CD4-positive, alpha-beta T cell treated with Interferon alpha-2 for 1 hour (primary cell): ENCODE measurements around the gene TSTD2.
"Not testable (repeated sequence)": the region's sequence is repeated elsewhere in the genome, so short reads cannot be mapped to it uniquely, and the experiment has no call there.

Experiments used
- DNase-seq, 2 donors: peaks; one replicate each; pipeline ENCODE4 v3.0.0-alpha.2; 2020 to 2022

TSTD2 gene

DNA sequence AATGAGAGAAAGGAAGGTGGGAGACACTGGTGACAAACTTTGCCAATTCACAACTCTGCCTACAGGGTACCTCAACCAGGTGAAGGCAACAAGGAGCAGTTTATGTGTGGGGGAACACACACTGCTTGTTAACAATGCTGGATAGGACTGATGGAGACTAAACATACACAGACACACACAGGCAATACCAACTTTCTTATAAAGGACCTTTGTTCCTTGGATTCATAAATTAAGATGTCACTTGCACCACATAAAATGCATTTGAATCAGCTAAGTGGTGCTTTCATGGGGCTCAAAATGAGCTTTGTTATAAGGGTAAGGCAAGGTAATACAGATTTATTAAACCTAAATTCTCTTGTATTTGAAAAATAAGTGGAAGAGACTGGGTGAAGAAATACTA, 4.0 kb downstream of the TSTD2 start:
- no peak for DNase-seq

DNA sequence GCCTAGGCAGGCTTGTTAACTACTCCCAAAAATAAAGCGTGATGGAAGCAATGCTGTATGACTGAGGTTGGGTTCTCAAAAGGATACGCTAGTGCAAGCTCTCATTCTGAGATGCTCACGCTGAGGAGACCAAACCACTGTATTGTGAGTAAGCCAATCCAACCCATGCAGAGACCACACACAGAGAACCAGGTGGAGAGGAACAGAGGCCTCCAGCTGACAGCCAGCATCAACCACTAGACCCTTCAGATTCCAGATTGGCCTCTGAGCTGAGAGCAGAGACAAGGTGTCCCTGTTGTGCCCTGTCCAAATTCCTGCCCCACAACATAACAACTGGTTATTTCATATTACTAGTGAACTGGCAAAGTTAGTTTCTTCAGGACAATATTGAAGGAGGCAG, 4.5 kb downstream of the TSTD2 start:
- no peak for DNase-seq

DNA sequence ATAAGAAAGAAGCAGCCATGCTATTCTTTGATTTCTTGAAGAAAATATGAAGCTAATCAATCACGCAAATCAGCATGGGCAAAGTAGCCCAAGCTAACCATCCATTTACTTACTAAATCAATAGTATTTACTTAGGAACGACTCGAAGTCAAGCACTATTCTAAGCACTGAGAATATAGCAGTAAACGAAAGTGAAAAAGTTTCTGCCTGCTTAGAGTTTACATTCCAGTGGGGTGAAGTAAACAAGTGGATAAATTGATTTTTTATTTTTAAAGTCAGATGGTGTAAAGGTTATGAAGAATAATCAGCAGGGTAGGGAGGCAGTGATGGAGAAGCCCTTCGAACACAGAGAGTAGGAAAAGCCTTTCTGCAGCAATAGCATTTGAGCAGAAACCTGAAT, 5.5 kb downstream of the TSTD2 start:
- no peak for DNase-seq

DNA sequence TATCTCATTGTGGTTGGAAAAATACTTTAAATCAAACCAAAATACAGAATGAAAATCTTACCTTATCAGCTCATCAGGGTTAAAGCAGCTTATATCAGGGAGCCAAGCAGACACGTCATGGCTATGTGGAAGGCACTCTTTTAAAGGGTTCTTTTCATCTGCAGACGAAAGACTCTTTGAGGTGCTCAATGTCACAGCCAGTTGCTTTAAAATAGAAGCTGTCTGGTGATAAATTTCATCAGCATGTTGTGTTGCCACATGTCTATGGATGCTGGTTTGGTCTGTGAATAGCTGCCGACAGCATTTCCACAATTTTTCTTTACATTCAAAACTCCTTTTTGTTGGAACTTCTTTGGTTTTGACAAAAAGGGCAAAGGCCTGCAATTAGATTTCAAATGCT, 7.5 kb downstream of the TSTD2 start:
- DNase-seq: no peak

DNA sequence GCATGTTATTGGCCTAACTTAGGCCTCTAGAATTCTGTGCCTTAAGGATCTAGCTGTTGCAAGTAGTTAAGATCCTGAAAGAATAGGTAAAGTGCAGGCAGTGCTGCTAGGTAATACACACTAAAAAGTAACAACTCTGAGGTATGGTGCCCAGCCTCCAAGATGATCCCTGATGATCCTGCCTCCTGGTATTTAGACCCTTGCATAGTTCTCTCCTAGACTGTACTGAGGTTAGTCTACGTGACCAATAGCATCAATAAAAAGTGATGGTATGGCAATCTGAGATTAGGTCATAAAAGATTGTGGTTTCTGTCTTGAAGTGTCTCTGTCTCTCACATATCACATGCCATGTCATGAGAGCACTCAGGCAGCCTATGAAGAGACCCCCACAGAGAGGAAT, 9.2 kb downstream of the TSTD2 start:
- no peak for DNase-seq

DNA sequence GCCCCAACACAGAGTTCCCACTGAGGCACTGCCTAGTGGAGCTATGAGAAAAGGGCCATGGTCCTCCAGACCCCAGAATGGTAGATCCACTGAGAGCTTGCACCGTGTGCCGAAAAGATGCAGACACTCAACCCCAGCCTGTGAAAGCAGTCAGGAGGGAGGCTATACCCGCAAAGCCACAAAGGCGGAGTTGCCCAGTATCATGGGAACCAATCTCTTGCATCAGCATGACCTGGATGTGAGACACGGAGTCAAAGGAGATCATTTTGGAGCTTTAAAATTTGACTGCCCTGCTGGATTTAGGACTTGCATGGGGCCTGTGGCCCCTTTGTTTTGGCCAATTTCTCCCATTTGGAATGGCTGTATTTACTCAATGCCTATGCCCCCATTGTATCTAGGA, 10.7 kb downstream of the TSTD2 start:
- not testable (repeated sequence) for DNase-seq

DNA sequence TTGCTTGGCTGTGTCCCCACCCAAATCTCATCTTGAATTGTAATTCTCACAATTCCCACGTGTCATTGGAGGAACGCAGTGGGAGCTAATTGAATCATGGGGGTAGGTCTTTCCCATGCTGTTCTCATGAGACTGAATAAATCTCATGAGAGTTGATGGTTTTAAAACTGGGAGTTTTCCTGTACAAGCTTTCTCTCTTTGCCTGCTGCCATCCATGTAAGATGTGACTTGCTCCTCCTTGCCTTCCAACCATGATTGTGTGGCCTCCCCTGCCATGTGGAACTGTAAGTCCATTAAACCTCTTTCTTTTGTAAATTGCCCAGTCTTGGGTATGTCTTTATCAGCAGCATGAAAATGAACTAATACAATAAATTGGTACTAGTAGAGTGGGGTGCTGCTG, 13.1 kb downstream of the TSTD2 start:
- DNase-seq: not testable (repeated sequence)

DNA sequence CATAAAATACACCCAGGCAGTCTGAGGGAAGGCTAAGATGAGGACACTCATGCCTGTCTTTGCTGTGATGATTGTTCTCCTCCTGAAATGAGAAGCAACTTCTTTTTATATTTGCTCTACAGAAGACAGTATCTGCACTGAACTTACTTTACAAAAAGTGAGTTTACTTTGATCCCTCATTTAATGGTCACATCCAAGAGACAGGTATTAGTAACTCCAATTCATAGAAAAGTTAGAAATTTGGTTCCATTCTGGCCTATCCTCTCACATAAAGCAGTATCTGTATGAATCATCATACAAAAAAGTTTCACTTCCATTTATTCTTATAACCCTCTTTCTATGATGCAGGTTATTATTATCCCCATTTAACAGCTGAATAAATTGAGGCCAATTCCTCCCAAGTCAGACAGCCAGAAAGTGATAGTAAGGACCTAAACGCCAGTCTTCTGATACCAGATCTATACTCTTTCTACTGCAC, 15.2 kb downstream of the TSTD2 start:
- DNase-seq: no peak

DNA sequence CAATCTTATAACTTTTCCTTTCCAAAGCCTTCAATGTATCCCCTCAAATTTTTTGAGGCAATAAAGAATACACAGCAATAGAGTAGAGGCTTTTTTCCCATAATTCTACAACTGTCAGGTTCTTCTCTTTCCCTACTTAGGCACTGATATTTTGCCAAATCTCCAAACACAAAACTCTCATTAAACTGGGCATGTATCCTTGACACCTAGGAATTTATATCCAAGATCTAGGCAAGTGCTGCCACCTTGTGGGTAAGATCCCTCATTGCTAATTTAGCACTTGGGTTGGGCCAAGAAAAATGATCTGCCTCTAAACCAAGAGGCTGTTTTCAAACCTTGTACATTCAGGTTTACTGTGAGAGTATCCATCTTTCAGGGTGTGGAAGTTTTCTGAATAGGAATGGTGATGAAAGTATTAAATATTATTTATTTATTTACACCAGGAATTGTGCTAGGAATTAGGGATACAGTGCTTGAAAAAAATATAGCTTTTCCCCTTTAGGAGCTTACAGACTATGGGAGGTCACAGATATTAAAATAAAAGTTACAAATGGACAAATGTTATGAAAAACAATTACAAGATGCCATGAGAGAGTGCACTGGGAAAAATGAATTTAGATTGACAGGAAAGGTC, 17.6 kb downstream of the TSTD2 start:
- DNase-seq: peak; percentile 55 to 74

DNA sequence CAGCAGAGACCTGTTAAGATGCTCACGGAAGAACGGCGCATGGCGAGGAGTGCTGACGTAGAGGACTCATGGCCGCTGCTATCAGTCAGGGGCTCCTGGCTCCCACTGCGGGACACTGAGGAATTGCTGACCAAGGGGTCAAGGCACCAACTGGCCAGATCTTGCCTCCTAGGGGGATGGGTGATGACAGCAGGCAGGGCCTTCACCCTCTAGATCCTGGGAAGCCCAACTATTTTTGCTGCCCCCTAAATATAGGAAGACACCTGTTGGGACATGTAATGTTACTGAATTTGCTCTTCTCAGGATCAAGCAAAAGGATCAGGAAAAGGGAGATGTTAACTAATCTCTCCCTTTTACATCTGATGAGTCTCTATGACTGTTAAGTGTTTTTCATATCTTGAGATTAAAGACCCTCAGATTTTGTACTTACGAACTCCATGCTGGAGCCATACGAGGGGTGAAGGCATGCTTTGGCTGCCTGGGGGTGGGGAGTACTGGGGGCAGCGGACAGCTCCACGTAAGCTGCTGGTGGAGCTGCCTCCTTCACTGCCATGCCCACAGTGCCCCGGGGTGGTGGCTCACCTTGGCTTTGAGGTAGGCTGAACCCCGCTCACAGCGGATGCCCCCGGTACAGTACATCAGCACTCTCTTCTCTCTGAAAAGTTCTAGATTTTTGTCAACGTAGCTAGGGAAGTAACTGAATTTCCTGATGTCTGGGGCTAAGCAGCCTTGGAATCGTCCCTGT, 28.1 kb downstream of the TSTD2 start:
- DNase-seq: no peak

DNA sequence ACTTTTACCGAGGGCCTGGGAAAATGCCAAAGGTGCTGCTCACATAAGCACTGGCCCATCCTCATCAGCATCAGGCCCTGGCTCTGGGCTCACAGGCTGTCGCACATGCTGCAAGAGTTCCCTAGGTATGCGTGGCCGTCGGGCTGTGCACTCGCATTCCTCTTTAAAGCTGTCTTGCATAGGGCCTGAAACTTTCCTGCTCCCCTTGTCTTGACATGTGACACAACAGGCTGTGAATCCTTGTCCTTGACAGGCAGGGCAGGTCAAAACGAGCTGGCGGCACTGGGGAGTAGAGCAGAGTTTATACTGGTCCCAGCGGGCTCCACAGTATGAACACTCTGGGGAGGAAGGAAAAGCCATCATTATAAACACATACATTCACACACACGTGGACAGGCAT, 30.7 kb downstream of the TSTD2 start:
- DNase-seq: no peak

DNA sequence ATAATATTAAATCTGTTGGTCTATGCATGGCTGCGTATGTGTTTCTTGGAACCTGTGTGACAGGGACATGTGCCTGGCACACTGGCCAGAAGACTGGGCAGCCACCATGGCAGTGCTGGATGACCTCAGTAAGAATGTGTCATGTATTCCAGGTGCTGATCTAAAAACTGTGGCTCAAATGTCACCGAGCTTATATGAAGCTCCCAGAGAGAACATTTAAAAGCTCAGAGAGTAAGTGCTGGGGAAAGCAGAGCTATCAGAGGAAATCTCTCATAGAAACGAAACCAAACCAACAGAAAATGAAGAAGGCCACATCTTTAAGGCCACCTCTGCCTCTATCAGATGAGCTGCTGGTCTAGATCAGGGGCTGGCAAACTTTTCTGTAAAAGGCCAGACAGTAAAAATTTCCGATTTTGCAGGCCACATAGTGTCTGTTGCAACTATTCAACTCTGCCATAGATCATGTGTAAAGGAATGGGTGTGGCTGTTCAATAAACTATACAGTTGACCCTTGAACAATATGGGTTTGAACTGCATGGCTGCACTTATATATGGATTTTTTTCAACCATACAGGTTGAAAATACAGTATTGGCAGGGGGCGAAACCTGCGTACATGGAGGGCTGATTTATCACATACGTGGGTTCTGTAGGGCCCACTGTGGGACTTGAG, 31.8 kb downstream of the TSTD2 start:
- DNase-seq: no peak

DNA sequence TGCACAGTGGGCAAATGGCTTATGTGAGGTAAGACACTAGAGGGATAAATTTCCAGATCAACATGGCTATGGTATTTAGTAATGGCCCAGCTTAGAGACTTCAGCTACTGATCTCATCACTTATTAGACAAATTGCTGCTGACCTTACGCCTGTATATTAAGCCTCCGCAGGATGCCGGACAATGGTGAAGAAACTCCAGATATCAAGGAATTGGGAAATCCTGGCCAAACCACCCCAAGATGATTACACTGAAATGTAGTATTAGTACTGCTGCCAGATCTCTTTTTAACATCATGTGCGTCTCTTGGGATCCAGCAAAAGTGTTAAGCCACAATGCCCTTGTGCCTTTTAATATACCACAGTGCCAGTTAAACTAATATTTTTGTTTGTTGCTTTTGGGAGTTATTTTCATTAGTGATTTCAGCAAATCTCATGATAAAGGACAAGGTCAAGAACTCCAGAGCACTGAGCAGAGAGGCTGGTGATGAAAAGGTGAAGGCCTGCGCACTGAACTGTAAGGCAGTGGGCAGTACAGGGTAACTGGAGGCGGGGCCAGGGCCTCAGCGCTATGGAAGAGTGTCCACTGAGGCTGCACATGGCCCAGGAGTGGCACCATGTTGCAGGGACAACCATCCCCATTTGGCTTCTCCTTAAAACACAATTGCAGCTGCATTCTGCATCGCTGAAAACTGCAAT, 32.5 kb downstream of the TSTD2 start:
- DNase-seq: no peak

DNA sequence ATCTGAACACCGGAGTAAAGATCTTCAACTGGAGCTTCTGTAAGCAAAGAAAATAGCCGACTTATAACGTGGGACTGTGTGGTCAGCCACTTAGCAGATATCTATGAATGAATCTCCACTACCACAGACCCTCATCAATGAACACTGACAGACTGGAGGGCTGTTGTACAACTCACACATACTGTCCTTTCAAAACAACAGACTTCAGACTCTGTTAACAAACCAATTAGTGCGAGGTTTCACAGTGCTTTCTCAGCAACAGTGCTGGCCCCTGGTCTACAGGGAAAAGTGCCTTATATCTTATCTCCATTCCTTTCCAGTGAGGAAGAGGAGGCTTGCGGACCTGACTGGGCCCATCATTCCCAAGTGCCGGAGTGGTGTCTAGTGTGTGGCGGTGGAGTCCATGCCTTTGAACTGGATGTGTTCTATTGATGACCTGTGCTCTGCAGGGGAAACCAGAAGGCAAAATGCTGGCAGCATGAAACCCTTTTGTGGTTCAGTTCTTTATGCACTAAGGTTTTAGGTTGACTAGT, 33.8 kb downstream of the TSTD2 start:
- no peak for DNase-seq

DNA sequence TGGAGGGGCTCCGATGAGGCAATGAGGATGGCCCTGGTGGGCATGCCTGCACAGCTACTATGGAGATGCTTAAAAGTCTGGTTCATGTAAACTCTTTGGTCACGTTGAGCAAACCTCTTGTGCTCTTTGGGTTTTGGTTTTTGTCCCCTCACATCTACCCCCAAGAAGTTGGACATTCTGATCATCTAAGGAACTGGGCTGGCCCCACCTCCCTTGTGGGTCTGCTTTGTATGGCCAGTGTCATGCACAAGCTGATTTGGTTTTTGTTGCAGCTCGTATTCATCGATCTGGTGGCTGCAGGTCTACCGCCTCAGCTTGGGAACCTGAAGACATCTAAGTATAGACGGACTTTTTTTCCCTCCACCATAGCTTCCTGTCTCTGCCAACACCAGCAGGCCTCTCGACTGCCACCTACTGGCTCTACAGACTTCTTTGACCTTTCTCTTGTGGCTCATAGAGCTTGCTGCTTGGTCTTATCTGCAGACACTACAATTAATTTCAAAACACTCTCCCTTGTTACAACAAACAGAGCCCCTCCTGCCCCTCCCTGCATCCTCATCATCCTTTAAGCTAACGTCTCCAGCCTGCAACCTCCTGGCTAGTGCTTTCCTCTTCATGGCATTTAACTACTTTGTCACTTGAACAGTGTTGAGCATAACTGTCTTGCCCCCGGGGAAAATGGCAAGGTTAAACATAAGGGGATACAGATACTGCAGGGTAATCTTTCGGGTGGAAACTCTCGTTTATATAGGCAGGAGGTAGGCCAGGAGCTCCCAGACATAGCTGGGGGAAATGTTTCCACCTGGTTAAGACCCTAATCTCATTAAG, 34.5 kb downstream of the TSTD2 start:
- DNase-seq: peak; percentile 66 to 78

DNA sequence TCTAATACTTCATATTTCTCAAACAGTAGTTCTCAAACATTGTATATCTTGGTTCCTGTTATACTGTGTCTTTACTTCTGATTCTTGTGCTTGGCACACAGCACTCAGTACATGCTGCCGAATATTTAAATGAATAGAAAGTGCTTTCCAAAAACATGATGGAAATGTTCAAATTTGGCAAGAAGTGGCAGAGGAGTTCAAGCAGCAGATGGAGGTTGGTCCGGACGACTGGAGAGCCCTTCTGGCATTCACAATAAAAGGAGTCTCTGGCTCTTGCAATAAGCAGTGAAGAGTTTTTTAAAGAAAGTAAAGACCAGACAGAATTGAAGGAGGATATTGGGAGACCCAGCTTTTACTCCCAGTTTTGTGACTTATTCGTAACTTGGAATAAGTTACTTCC, 36.3 kb downstream of the TSTD2 start:
- no peak for DNase-seq

DNA sequence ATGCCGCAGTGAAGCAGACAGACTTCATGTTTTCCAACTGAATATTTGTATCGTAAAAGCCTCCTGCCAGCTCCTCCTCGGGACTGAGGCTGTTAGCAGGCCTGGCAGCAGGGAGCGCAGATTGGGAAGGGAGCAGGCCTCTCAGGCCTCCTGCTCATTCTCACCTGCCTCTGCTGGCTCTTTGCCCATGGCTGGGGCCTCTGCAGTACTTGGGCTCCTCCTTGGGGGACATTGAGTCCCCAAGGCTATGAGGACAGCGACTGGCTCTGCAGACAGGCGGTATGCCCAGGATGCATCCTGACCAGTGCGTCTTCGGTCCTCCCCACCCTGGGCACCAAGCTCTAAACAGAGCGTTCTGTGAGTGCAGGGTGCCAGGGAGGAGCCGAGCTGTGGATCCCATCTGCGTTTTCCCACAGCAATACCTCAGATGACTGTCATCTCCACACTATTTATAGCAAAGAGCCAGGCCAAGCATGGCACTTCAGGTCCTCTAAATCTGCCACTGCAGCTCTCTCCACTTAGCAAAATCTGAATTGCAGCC, 38.7 kb downstream of the TSTD2 start:
- DNase-seq: no peak

DNA sequence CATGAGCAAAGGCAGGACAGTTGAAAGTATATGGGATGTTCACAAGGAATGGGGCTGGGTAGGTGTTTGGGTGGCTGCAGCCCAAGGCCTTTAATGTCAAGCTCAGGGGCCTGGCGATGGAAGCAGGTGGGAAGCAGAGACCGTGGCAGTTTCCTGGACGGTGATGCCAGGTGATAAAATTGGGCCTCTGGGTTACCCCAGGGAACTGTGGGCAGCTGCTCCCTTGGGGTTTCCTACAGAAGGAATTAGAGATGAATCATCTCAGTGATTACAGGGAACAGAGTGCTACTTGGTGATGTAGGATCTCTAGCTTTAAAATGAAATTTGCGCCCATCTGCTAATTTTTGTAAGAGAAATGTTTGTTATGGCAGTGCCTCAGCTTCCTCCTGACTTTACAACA, 39.2 kb downstream of the TSTD2 start:
- no peak for DNase-seq

DNA sequence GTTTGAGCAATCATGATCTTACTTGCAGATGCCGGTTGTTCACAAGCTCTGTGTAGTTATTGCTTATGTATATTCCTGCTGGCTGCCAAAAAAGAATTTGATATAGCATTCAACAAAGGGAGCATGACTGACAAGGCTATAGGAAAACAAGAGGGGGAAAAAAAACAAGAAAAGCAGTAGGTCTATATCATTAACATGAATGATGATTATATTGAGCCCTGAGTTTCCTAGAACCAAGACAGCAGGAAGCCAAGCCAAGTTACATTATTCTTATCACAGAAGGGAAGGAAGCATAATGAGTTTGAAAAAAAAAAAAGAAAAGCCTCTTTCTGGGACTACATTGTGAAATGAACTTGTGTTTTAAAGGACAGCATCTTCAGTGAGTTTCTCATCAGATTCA, 41.0 kb downstream of the TSTD2 start:
- no peak for DNase-seq

DNA sequence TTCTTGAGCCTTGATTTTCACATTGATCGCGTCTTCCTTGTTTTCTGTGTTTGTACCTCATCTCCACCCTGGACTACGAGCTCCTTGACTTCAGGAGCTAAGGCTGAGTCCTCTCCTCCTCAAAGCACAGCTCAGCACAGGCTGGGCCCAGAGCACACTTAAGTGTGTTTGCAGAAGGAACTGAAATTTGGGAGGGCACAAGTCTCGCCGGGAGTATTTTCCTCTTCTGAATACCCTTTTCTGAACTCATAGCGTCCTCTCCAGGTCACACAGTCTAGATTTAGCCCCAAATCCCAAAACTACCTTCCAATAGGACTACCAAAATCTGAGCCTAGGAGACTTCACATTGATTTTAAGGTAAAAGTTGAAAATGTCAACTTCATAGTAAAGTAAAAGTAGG, 41.6 kb downstream of the TSTD2 start:
- no peak for DNase-seq

DNA sequence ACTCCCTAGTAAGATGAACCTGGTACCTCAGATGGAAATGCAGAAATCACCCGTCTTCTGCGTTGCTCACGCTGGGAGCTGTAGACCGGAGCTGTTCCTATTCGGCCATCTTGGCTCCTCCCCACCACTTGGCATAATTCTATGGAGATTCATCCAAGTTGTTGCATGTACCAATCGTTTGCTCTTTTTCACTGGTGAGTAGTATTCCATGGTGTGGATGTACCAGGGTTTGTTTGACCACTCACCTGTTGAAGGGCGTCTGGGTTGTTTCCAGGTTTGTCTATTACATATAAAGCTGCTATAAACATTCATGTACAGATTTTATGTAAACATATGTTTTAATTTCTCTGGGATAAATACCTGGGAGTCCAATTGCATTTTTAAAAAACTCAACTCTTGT, 46.3 kb downstream of the TSTD2 start:
- DNase-seq: not testable (repeated sequence)

DNA sequence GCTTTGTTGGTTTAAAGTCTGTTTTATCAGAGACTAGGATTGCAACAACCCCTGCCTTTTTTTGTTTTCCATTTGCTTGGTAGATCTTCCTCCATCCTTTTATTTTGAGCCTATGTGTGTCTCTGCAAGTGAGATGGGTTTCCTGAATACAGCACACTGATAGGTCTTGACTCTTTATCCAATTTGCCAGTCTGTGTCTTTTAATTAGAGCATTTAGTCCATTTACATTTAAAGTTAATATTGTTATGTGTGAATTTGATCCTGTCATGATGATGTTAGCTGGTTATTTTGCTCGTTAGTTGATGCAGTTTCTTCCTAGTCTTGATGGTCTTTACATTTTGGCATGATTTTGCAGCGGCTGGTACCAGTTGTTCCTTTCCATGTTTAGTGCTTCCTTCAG, 48.4 kb downstream of the TSTD2 start:
- DNase-seq: not testable (repeated sequence)
